Measurements from ENCODE around the gene CXCL8.

DNA sequence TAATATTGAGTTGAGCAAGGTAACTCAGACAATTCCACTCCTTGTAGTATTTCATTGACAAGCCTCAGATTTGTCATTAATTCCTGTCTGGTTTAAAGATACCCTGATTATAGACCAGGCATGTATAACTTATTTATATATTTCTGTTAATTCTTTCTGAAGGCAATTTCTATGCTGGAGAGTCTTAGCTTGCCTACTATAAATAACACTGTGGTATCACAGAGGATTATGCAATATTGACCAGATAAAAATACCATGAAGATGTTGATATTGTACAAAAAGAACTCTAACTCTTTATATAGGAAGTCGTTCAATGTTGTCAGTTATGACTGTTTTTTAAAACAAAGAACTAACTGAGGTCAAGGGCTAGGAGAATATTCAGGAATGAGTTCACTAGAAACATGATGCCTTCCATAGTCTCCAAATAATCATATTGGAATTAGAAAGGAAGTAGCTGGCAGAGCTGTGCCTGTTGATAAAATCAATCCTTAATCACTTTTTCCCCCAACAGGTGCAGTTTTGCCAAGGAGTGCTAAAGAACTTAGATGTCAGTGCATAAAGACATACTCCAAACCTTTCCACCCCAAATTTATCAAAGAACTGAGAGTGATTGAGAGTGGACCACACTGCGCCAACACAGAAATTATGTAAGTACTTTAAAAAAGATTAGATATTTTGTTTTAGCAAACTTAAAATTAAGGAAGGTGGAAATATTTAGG, 821 bp downstream of the CXCL8 start:
- TF ChIP-seq, protein P1, sequence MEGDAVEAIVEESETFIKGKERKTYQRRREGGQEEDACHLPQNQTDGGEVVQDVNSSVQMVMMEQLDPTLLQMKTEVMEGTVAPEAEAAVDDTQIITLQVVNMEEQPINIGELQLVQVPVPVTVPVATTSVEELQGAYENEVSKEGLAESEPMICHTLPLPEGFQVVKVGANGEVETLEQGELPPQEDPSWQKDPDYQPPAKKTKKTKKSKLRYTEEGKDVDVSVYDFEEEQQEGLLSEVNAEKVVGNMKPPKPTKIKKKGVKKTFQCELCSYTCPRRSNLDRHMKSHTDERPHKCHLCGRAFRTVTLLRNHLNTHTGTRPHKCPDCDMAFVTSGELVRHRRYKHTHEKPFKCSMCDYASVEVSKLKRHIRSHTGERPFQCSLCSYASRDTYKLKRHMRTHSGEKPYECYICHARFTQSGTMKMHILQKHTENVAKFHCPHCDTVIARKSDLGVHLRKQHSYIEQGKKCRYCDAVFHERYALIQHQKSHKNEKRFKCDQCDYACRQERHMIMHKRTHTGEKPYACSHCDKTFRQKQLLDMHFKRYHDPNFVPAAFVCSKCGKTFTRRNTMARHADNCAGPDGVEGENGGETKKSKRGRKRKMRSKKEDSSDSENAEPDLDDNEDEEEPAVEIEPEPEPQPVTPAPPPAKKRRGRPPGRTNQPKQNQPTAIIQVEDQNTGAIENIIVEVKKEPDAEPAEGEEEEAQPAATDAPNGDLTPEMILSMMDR (conservative IDR thresholded peaks at IDR 0.05; ENCODE audit: low read length), result no peak
- no peak for TF ChIP-seq EZH2phosphoT487 (IDR thresholded peaks at IDR 0.05; ENCODE audit: borderline replicate concordance)
